H9 (cell line): Measurements from ENCODE around the gene ARHGAP24. TPM values are rescaled to one million over a fixed set of nuclear protein-coding genes. Genes with fewer than 3 reads are reported as not detected.

Source experiments
- DNase-seq: peaks from one replicate; pipeline ENCODE4 v3.0.0-alpha.2; 2017
- H2AFZ ChIP-seq: one replicate; pipeline ENCODE4 v1.6.1; 2013; ENCODE audit warnings: mild to moderate bottlenecking, low read length, control low read depth, moderate library complexity
- H2AK5ac ChIP-seq: 2 replicates; pipeline ENCODE4 v1.6.1; 2013; ENCODE audit warnings: low read length, control low read depth, mixed read lengths; ENCODE audit not compliant: insufficient read length
- H2BK120ac ChIP-seq: one replicate; pipeline ENCODE4 v1.6.1; 2013; ENCODE audit warnings: low read depth, mild to moderate bottlenecking, low read length, control low read depth, inconsistent platforms; ENCODE audit not compliant: poor library complexity, severe bottlenecking
- H2BK12ac ChIP-seq: 2 replicates; pipeline ENCODE4 v1.6.1; 2013; ENCODE audit warnings: low read length, control low read depth, mixed read lengths, low read depth; ENCODE audit not compliant: insufficient read length
- H2BK15ac ChIP-seq: 2 replicates; pipeline ENCODE4 v1.6.1; 2013; ENCODE audit warnings: low read depth, low read length, control low read depth
- H2BK20ac ChIP-seq: one replicate; pipeline ENCODE4 v1.6.1; 2013; ENCODE audit warnings: low read depth, mild to moderate bottlenecking, low read length, control low read depth, inconsistent platforms; ENCODE audit not compliant: poor library complexity, severe bottlenecking
- H2BK5ac ChIP-seq: 2 replicates; pipeline ENCODE4 v1.6.1; 2013; ENCODE audit warnings: low read length, control low read depth, mixed read lengths; ENCODE audit not compliant: insufficient read length
- H3K14ac ChIP-seq: 2 replicates; pipeline ENCODE4 v1.6.1; 2013; ENCODE audit warnings: low read length, control low read depth; ENCODE audit not compliant: insufficient read depth
- H3K18ac ChIP-seq: 2 replicates; pipeline ENCODE4 v1.6.1; 2013; ENCODE audit warnings: low read depth, mild to moderate bottlenecking, mixed read lengths, low read length, control low read depth; ENCODE audit not compliant: insufficient read length
- H3K23ac ChIP-seq: 2 replicates; pipeline ENCODE4 v1.6.1; 2013; ENCODE audit warnings: low read length, control low read depth, mixed read lengths, low read depth; ENCODE audit not compliant: insufficient read length
- H3K23me2 ChIP-seq: 2 replicates; pipeline ENCODE4 v1.6.1; 2013; ENCODE audit warnings: low read depth, mild to moderate bottlenecking, mixed read lengths, low read length, control low read depth; ENCODE audit not compliant: insufficient read length, poor library complexity, severe bottlenecking
- H3K27ac ChIP-seq: 2 replicates; pipeline ENCODE4 v1.5.1; 2013; ENCODE audit warnings: low read length, control low read depth, mixed read lengths, low read depth; ENCODE audit not compliant: insufficient read length
- H3K27me3 ChIP-seq: 2 replicates; pipeline ENCODE4 v1.6.1; 2013; ENCODE audit warnings: low read length, control low read depth, inconsistent platforms; ENCODE audit not compliant: insufficient read depth
- H3K4ac ChIP-seq: 2 replicates; pipeline ENCODE4 v1.6.1; 2013; ENCODE audit warnings: low read depth, mild to moderate bottlenecking, control low read depth, inconsistent platforms, low read length, moderate library complexity
- H3K4me1 ChIP-seq: 2 replicates; pipeline ENCODE4 v1.6.1; 2013; ENCODE audit warnings: low read length, control low read depth, inconsistent platforms; ENCODE audit not compliant: insufficient read depth
- H3K4me2 ChIP-seq: 2 replicates; pipeline ENCODE4 v1.6.1; 2013; ENCODE audit warnings: low read length, control low read depth, mixed read lengths; ENCODE audit not compliant: insufficient read length, insufficient read depth
- H3K56ac ChIP-seq: 2 replicates; pipeline ENCODE4 v1.6.1; 2013; ENCODE audit warnings: low read depth, mild to moderate bottlenecking, mixed read lengths, low read length, control low read depth; ENCODE audit not compliant: insufficient read length
- H3K79me1 ChIP-seq: 2 replicates; pipeline ENCODE4 v1.6.1; 2013; ENCODE audit warnings: low read depth, mild to moderate bottlenecking, moderate library complexity, low read length, control low read depth, inconsistent platforms; ENCODE audit not compliant: insufficient read depth, poor library complexity, severe bottlenecking
- H3K79me2 ChIP-seq: 2 replicates; pipeline ENCODE4 v1.6.1; 2013; ENCODE audit warnings: low read length, control low read depth, inconsistent platforms; ENCODE audit not compliant: insufficient read depth
- H3K9ac ChIP-seq: 2 replicates; pipeline ENCODE4 v1.6.1; 2013; ENCODE audit warnings: low read length, control low read depth, mixed read lengths; ENCODE audit not compliant: insufficient read length; ENCODE audit errors: extremely low read depth
- H3K9me3 ChIP-seq: one replicate; pipeline ENCODE4 v1.6.1; 2013; ENCODE audit warnings: low read depth, low read length, inconsistent platforms; ENCODE audit not compliant: control insufficient read depth
- H3T11ph ChIP-seq: one replicate; pipeline ENCODE4 v1.6.1; 2013; ENCODE audit warnings: mild to moderate bottlenecking, low read length, control low read depth, inconsistent platforms
- H4K20me1 ChIP-seq: one replicate; pipeline ENCODE4 v1.6.1; 2013; ENCODE audit not compliant: control insufficient read depth, insufficient read length, insufficient read depth
- H4K5ac ChIP-seq: 2 replicates; pipeline ENCODE4 v1.6.1; 2013; ENCODE audit warnings: low read depth, mild to moderate bottlenecking, mixed read lengths, low read length, control low read depth; ENCODE audit not compliant: insufficient read length
- H4K8ac ChIP-seq: replicated peaks from 2 replicates; pipeline ENCODE4 v1.6.1; 2013; ENCODE audit warnings: low read length, control low read depth, mixed read lengths, low read depth; ENCODE audit not compliant: insufficient read length
- H4K91ac ChIP-seq: 2 replicates; pipeline ENCODE4 v1.6.1; 2013; ENCODE audit warnings: low read depth, mild to moderate bottlenecking, moderate library complexity, mixed read lengths, low read length, control low read depth; ENCODE audit not compliant: insufficient read length
- H3K27ac Mint-ChIP-seq, 3 experiments: 2 replicates in 2 of 3; 3 replicates in 1 of 3; pipeline ENCODE4 v1.8.0; 2020 to 2021; ENCODE audit warnings: mixed read lengths in 3 of 3, mild to moderate bottlenecking in 1 of 3, moderate library complexity in 1 of 3
- H3K27me3 Mint-ChIP-seq: 2 replicates; pipeline ENCODE4 v1.8.0; 2021; ENCODE audit warnings: low read depth, mild to moderate bottlenecking, moderate library complexity, mixed read lengths
- H3K36me3 Mint-ChIP-seq, 3 experiments: 2 replicates in 2 of 3; 3 replicates in 1 of 3; pipeline ENCODE4 v1.8.0; 2020 to 2021; ENCODE audit warnings: low read depth in 3 of 3, mixed read lengths in 3 of 3; ENCODE audit not compliant: insufficient read depth in 1 of 3
- H3K4me1 Mint-ChIP-seq, 2 experiments: 2 replicates each; pipeline ENCODE4 v1.8.0; 2020; ENCODE audit warnings: mixed read lengths in 2 of 2
- H3K4me3 Mint-ChIP-seq, 2 experiments: 2 replicates in 1 of 2; 3 replicates in 1 of 2; pipeline ENCODE4 v1.8.0; 2020 to 2021; ENCODE audit warnings: mild to moderate bottlenecking in 2 of 2, mixed read lengths in 2 of 2, moderate library complexity in 1 of 2
- H3K9me3 Mint-ChIP-seq, 2 experiments: 2 replicates in 1 of 2; 3 replicates in 1 of 2; pipeline ENCODE4 v1.8.0; 2020; ENCODE audit warnings: mild to moderate bottlenecking in 2 of 2, mixed read lengths in 2 of 2, moderate library complexity in 1 of 2
- WGBS: extraction: QIAGEN DNeasy Blood & Tissue Kit; methylation state at CpG from one replicate; pipeline ENCODE4 v1.1.7; 2013; ENCODE audit warnings: missing lambda C conversion rate, low lambda C conversion rate, mixed read lengths; ENCODE audit not compliant: insufficient read length; ENCODE audit errors: extremely low coverage; 5-methylcytosine and 5-hydroxymethylcytosine counted together
- total RNA-seq: library from RNA; stranded (reverse); gene quantifications from 2 replicates; pipeline ENCODE4 v1.2.1, GENCODE V29; 2021
- TF ChIP-seq, protein P1 (sequence below): fragments of 200-600 bp; sonication (generic); conservative IDR thresholded peaks from 3 replicates; pipeline ENCODE4 v1.8.0; 2021; ENCODE audit warnings: antibody characterized with exemption, mild to moderate bottlenecking

Gene ARHGAP24
- total RNA-seq, 1 experiment from 2014 or later, result 0.37 TPM

DNA sequence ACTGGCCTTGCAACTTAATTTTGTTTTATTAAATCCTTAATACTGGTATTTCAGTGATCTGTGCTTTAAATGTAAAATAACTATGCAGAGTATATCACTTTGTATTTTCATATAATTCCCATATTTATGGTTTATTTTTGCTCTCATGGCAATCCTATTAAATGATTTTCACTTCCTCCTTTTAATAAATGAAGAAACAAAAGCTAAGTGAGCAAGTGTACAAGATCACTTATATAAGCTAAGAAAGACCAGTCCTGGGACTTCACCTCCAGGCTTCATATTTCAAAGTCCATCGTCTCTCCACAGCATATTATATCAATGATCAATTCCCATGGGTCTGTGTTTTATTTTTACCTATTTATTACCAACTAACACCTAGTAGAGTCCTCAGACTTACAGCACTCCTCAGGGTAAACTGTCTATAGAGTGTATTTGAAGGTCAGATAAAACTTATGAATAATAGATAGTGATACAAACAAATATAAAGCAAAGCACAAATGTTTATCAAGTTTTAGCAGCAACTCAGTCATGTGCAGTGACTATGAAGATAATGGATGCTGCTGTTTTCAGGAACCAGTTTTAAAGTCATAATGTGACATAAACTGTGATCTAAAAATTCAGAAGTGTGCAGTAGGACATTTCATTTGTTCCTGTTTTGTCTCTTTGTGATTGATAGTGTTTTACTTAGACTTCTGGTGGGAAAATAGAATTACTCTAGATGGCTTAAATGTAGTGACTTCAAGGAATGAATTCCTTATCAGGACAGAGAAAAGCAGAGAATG lies 56.8 kb downstream of the ARHGAP24 start:
- Histone ChIP-seq H3K23me2 (no peaks in the 10 kb centered on the region), H3K4me2 (no peak overlapping the region), H3K27me3 (no peaks in the 10 kb centered on the region), H2BK12ac (no peak overlapping the region), H3K79me1 (no peaks in the 10 kb centered on the region), H3K14ac (no peak overlapping the region), H2BK20ac (no peak overlapping the region), H3T11ph (no peak overlapping the region), H2AK5ac (no peak overlapping the region), H2BK5ac (no peak overlapping the region), H2BK120ac (no peak overlapping the region), H3K4ac (no peak overlapping the region), H3K23ac (no peak overlapping the region), H3K56ac (no peak overlapping the region), H4K5ac (no peak overlapping the region), H3K27ac (no peak overlapping the region), H3K79me2 (no peaks in the 10 kb centered on the region), H3K4me1 (no peaks in the 10 kb centered on the region), H3K9ac (no peak overlapping the region), H2BK15ac (no peak overlapping the region), H4K20me1 (no peaks in the 10 kb centered on the region), H4K91ac (no peak overlapping the region), H4K8ac (no peak overlapping the region), H2AFZ (no peak overlapping the region), H3K18ac (no peak overlapping the region), H3K9me3 (no peaks in the 10 kb centered on the region)
- no peaks in the 10 kb centered on the region for H3K36me3 Mint-ChIP-seq
- TF ChIP-seq, protein P1, sequence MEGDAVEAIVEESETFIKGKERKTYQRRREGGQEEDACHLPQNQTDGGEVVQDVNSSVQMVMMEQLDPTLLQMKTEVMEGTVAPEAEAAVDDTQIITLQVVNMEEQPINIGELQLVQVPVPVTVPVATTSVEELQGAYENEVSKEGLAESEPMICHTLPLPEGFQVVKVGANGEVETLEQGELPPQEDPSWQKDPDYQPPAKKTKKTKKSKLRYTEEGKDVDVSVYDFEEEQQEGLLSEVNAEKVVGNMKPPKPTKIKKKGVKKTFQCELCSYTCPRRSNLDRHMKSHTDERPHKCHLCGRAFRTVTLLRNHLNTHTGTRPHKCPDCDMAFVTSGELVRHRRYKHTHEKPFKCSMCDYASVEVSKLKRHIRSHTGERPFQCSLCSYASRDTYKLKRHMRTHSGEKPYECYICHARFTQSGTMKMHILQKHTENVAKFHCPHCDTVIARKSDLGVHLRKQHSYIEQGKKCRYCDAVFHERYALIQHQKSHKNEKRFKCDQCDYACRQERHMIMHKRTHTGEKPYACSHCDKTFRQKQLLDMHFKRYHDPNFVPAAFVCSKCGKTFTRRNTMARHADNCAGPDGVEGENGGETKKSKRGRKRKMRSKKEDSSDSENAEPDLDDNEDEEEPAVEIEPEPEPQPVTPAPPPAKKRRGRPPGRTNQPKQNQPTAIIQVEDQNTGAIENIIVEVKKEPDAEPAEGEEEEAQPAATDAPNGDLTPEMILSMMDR, result no peak
- DNase-seq, result no peak
- peak overlapping the region in 1 of 3 experiments; percentile 12; a peak in 1 of 7 replicates for H3K27ac Mint-ChIP-seq
- no peak overlapping the region for H3K4me3 Mint-ChIP-seq
- no CpG with 5 or more reads among the region's 1 CpG for WGBS
- H3K27me3 Mint-ChIP-seq, result no peaks in the 10 kb centered on the region; the same call in 1 of the 2 replicates
- peaks cover 4 to 6% of the 10 kb centered on the region in 2 experiments; a peak in 1 of 4 replicates for H3K4me1 Mint-ChIP-seq
- H3K9me3 Mint-ChIP-seq, result no peaks in the 10 kb centered on the region
